Epithelial cell of esophagus (primary cell): ENCODE data around the gene DCUN1D2.
"Not testable (repeated sequence)": the region's sequence is repeated elsewhere in the genome, so short reads cannot be mapped to it uniquely, and the experiment has no call there.

Source experiments
- DNase-seq: peaks from one replicate; pipeline ENCODE4 v3.0.0; 2010; ENCODE audit warnings: low read depth
- H3K4me3 ChIP-seq: 2 replicates; pipeline ENCODE4 v1.5.1; 2011; ENCODE audit warnings: mild to moderate bottlenecking, low read length, control low read depth
- CTCF ChIP-seq: IDR thresholded peaks from 2 replicates; pipeline ENCODE4 v1.5.1; 2011; ENCODE audit warnings: low read depth, mild to moderate bottlenecking, low read length, control low read depth, inconsistent platforms; ENCODE audit not compliant: insufficient read depth; ENCODE audit errors: missing control alignments

DCUN1D2 gene

DNA sequence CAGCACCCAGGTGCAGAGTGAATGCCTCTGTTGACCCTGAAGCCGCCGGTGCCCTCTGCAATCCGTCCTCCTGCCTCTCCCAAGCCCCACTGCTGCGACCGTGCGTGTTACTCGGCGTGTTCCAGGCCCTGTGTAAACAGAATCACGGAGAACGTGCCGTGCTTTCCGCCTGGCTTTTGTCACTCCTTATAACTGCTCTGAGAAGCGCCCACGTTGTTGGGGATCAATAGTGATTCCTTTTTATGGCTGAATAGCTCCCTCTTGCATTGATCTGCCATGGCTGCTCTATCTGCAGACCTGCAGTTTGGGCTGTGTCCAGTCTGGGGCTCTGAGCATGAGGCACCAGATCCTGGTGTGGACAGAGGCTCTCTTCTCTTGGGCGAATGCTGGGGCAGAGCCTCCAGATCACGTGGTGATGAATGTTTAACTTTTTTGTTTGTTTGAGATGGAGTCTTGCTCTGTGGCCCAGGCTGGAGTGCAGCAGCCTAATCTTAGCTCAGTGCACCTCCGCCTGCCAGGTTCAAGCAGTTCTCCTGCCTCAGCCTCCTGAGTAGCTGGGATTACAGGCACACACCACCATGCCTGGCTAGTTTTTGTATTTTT lies 53.0 kb downstream of the DCUN1D2 start:
- DNase-seq, result no peak
- no peak for TF ChIP-seq CTCF
- no peak overlapping the region for H3K4me3 ChIP-seq

- not testable (repeated sequence) for DNase-seq, H3K4me3 ChIP-seq
These were observed 53.6 kb downstream of the DCUN1D2 start for GRCh38 chr13:113436866-113437265.

DNA sequence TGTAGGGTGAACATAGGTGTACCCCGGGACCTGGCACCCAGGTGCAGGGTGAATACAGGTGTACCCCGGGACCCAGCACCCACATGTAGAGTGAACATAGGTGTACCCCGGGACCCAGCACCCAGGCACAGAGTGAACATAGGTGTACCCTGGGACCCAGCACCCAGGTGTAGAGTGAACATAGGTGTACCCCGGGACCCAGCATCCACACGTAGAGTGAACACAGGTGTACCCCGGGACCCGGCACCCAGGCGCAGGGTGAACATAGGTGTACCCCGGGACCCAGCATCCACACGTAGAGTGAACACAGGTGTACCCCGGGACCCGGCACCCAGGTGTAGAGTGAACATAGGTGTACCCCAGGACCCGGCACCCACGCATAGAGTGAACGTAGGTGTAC lies 54.6 kb downstream of the DCUN1D2 start:
- not testable (repeated sequence) for H3K4me3 ChIP-seq, DNase-seq

- no peak for TF ChIP-seq CTCF
- no peak for DNase-seq
- H3K4me3 ChIP-seq, result no peak overlapping the region
These were observed 57.1 kb downstream of the DCUN1D2 start for GRCh38 chr13:113433391-113433916.

DNA sequence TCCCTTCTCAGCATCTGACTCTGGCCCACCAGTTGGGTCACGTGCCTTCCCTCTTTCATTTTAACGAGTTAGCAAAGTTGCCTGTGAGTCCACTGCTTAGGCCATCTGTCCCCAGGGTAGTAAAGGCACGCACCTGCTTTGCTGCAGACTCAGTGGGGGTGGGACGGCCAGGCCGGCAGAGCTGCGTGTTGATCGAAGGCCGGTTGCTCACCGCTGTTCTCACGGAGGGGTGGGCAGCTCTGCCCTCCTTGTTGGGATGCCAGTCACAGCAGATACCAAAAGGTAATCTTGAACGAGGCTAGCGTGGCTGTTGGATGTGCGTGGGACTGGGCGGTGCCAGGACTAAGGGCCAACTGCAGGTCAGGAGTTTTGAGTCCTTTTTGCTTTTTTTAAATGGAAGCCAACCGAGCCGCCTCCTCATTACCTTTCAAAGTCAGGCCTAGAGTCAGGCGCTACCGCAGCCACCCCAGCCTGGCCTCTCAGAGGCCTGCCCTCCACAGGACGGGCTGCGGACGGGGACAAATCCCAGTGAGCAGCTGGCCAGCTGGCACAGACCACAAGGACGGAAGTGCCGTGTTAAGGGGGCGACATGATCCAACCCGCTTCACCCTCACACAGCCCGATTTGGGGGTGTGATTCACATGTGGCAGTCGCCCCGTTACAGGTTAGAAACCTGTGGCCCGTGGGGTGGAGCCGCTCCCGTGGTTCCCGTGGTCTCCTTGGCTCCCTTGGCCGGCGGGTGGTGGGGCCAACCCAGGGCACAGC lies 57.8 kb downstream of the DCUN1D2 start:
- no peak for TF ChIP-seq CTCF
- no peak overlapping the region for H3K4me3 ChIP-seq
- DNase-seq, result no peak

GRCh38 chr13:113431171-113431570 lies 59.3 kb downstream of the DCUN1D2 start:
- H3K4me3 ChIP-seq, result no peak overlapping the region
- DNase-seq, result no peak
- TF ChIP-seq CTCF, result no peak

- DNase-seq, result no peak
- TF ChIP-seq CTCF, result no peak
- H3K4me3 ChIP-seq, result no peak overlapping the region
These were observed 60.0 kb downstream of the DCUN1D2 start for GRCh38 chr13:113430378-113431110.
